Stimulated activated CD4-positive, alpha-beta T cell treated with anti-CD3 and anti-CD28 coated beads, Interleukin-12 subunit alpha, Interleukin-12 subunit beta, amount 100 ng/mL, for 48 hours (primary cell): ENCODE results near the gene PLCB1.

Source experiments
- DNase-seq, 3 donors: peaks; one replicate each; pipeline ENCODE4 v3.0.0-alpha.2; 2020; ENCODE audit warnings: low read depth in 2 of 3, low spot score in 1 of 3

Gene PLCB1

DNA sequence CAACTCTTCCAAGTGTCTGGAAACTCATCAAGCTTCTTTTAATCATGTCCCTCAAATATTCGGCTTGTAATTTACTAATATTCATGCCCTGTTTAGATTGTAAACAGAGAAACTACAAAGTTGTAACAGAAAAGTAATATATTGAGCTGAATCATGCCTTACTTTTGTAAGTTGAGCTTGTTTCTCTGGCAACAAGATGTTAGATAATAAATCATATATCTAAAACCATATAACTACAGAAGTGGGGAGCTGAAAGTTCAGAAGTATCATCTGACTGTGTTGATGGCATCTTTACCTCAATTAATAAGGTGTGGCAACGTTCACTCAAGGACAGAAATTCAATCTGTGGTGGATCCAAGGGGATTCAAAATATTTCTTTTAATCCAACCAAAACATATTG lies 263.9 kb downstream of the PLCB1 start:
- DNase-seq: no peak

DNA sequence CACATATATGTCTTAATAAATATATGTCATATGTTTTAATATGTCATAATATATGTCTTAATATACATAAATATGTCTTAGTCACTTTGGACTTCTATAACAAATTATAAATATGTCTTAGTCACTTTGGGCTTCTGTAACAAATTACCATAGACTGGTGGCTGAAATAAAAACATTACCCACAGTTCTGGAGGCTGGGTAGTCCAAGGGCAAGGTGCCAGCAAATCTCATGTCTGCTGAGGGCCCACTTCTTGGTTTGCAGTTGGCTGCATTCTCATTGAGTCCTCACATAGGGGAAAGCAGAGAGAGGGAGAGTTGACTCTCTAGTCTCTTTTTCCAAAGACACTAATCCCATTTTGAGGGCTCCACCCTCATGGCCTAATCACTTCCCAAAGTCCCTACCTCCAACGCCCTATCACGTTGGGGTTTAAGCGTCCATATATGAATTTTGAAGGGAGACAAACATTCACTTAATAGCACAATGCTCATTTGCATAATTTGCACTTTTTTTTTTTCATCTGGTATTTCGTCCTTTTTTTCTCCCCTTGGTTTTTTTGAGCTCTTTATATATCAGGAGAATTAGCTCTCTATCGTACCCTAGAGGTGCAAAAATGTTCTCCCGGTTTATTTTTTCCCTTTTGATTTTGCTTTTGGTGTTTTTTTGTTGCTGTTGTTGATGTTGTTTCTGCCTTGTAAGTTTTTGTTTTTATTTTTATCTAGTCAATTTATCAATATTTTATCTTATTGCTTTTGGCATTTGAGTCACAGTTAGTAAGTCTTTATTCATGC lies 266.4 kb downstream of the PLCB1 start:
- no peak for DNase-seq

DNA sequence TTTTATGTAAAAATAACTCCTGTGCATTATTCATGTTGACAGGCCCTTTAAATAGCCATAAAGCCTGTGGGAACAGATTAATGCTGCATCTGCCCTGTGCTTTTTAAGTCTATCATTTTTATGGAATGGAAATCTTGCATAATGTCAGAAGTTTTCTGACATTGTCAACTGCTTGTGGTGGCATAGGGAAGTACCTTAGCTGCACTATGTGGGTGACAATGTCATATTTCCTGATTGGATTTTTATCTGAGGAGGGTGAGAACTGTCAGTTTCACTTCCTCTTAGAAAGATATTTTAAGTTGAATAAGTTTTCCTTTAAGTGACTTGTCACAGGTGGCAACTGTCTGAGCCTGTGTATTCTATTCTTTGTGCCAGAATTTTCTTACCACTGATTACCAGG lies 267.9 kb downstream of the PLCB1 start:
- no peak for DNase-seq

DNA sequence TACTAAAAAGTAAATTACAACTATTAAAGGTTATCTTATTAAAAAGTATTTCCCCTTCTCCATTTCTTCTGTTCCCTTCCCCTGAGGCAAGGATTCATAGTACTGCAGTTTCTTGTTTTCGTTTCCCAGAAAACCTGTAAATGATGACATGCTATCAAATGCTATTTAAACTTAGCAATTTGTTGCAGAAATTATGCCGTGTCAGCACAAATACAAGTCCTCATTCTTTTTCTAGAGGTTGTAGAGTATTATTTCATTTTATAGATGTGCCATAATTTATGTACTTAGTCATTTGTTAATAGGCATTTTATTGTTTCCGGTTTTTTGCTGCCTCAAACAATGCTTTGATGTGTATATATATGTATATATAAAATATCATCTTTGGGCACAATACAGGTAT lies 268.4 kb downstream of the PLCB1 start:
- DNase-seq: no peak

DNA sequence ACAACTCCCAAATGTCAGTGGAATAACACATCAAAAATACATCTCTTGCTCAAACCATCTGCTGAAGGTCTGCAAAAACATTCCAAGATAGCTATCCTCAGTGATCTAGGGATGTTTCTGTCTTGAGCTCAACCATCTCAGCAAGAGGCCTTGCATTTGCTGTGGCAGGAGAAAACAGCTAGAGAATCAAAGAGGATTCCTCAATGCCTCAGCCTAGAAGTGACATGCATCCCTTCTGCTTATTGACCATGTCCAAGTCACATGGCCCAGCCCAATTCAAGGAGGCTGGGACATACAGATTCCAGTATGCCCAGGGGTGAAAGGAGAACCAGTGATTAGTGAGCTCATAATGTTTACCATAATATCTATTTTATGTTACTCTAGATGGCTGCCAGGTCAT lies 269.5 kb downstream of the PLCB1 start:
- DNase-seq: no peak

DNA sequence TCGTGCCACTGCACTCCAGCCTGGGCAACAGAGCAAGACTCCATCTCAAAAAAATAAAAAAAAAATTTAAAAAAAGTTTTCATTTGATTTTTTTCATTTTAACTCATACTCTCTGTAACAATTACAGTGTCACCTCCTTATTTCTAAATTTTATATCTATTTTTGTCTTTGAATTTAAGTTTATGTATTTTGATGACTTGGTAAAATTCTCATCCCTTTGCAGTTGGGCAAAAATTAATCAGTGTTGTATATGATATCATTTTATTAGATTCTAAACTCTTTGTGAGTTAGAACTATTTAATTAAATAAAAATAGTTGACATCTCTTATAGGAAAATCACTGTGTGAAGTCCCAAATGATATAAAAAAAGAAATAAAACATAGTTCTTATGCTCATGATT lies 270.7 kb downstream of the PLCB1 start:
- DNase-seq: no peak

DNA sequence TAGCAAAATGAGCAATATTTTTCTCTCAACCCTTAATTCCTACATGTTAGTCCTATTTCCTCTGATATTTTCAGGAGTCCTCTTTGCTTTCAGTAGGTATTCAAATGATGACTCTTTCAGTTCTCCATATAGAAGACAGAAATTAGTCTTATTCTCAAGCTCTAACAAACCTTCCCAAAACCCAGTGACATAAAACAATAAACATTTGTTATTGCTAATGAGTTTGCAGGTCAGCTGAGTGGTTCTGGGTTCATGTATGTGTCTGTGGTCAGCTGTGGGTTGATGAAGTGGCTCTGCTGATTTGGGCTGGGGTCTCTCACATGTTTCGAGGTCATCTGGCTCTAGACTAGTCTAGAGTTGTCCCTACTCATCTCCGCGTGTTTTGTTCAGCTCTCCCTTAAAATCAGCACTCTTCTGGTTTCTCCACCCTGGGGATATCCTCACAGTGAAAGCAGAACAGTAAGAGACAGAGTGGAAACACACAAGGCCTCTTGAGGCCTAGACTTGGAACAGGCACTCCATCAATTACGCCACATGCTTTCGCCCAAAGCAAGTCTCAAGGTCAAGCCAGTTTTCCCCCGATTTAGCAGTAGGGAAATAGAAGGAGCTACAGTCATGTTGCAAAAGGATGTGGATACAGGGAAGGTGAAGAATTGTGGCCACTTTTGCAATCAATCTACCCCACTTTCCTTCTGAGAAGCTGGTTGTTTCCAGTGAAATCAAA lies 273.0 kb downstream of the PLCB1 start:
- DNase-seq: no peak

DNA sequence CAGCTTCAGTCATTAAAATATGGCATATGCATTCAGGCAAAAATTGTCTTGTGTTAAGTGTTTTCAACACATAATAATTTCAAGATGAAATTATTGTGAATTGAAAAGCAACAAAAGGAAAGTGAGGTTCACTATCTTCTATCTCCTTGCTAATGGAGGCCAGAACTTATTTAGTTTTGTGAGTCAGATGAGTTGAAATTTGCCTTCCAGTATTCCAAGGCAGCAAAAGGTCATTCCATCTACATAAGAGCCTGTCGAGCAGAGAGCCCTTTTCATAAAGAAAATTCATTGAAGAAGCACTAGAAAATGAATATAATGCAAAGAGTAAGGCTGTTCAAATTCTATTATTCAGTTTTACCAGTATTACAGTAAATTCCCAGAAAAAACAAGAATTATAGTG lies 274.3 kb downstream of the PLCB1 start:
- no peak for DNase-seq

DNA sequence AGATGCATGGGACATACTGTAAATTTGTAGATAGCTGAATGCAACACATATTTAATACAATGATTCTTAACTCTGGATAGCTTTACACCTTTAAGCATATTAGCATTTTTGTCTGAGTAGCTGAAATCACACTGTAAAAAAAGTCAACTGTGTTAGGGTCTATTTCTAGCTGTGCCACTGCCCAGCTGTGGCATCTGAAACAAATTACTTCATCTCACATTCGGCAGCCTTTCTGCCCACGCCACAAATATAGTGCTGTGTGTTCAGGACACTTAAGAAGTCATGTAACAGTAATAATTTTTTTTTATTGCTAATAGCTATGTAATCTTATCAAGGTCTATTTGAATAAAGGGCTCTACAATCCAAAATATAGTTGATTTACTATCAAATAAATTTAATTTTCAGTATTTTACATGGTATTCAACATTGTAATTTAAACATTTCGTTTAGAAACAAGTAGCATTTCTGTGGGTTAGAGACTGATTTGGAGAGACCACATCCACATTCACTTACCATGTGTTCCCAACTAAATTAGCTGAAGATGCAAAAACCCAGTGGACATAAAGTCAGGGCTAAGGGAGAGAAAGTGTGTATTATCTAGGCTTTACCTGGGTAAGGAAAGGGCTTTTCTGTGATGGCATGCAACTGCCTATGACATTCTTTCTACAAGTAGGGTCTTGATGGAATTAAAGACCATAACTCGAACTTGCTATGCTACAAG lies 276.7 kb downstream of the PLCB1 start:
- no peak for DNase-seq

DNA sequence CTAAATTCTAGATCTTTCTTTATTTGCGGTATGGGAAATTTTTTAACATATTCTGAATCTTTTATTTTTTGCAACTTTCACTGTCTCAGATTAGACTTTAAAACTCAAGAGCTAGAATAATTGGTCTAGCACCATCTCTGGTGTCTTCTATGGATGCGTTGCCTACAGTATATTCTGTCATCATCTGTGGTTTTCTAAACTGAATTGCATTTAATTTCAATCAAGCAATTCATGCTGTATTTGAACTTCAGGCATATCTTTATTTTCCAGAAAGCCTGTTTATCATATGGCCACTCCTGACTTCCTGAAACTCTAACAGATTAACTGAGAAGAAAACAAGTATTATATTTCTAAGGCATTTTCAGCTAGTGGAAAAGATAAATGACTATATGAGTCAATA lies 281.6 kb downstream of the PLCB1 start:
- no peak for DNase-seq

DNA sequence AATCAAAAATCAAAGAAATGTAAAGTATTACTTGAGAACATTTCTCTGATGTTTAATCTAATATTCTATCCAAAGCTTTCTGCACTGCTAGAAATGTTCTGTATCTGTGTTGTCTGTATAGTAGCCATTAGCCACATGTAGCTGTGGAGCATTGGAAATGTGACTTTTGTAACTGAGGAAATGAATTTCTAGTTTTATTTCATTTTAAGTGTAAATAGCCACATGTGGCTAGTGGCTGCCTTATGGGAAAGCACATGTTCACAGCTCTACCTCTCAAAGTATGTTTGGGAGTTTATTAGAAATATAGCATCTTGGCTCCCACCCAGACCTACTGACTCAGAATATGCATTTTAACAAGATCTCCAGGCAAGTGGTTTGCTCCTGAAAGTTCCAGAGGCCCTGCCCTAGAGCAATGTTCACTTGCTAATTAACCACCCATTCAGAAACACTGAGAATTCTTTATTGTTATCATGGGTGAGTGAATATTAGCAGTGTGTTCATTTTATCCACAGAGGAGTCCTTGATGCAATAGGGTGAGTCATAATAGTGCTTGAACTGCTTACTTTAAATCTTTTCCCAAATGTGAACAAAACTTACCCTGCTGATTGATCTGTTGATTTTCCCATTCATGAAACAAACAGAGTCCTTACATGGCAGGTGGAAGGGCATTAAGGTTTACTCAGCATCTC lies 282.7 kb downstream of the PLCB1 start:
- DNase-seq: no peak

DNA sequence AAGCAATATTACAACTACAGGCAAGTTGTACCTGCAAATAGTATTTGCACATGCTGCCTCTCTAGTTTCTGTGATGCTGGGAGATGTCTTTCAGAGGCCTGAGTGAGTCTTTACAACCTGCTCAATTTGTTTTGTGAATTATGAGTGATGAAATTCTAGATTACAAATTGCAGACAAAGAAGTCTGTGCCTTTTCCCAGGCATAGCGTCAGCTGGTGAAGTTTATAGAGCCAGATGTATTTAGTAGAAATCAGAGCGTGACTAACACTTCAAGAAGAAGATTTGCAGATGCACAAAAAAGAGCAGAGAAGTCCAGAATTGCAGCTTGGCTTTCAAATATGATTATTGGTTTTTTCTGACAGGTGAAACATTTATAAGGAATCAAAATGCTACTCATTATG lies 289.9 kb downstream of the PLCB1 start:
- DNase-seq: no peak

DNA sequence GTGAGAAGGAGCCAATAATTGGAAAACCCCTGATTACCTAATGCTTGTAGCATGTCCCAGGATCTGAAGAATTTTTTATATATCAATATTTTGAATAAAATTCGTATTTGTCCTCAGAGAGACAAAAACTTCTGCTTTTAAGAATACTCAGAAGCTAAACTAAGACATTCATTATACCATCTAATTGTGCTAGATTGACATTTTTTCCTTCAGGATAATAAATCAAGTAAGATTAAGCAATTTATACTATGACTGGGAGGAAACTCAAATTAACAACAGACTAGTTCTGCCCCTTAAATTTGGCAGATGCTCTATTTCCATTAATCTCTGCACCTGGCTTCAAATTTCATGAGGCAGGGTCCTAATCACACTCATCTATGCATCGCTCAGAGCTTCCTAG lies 291.4 kb downstream of the PLCB1 start:
- no peak for DNase-seq

DNA sequence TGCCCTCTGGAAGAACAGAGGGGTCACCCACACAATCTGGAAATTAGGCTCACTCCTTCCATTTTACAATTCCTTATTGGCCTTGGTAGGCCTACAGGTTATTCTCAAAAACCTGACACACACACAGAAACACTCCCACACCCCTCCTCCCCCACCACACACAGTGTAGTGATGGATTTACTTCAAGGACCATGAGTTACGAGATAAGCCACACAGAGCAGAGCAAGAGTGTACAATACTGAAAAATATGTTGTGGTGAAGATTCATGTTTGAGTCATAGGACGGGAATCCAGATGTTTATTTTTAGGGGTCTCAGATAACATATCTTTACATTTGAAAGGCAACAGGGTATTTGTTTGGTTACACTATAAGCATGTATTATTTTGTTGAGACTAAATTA lies 291.9 kb downstream of the PLCB1 start:
- no peak for DNase-seq

DNA sequence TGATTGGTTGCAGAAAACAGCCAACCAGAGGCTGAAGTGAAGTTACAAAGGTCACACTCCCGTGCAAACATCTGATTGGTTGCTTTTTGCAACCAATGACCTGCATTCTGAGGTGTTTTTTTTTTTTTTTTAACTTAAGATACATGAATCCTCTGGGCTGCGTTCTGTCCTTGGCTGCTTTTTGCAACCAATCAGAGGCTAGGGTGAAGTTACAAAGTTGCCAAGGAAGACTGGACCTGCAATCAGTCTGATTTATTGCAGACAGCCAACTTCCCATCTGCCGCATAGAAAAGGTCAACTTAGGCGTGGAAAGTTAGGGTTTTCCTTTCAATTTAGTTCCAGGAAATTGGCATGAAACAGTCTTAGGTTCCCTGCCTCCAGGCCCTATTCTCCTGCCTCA lies 292.9 kb downstream of the PLCB1 start:
- no peak for DNase-seq

DNA sequence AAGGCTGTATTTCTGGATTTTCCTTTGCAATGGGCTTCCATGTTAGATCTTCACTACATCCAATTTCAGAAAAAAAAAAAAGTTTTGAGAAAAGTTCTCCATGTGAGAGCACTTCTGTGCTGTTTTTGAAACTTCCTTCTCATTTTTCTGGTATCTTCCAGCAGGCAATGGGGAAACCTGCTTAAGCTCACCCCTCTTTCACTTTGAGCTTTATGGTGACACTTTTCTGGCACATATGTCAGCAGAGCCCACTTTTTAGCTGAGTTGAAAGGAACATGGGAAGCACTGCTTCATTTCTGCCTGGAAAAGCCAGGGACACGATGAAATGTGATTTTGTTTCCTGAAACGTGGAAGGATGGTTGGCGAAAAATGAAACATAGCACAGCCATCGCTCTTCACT lies 293.7 kb downstream of the PLCB1 start:
- no peak for DNase-seq

DNA sequence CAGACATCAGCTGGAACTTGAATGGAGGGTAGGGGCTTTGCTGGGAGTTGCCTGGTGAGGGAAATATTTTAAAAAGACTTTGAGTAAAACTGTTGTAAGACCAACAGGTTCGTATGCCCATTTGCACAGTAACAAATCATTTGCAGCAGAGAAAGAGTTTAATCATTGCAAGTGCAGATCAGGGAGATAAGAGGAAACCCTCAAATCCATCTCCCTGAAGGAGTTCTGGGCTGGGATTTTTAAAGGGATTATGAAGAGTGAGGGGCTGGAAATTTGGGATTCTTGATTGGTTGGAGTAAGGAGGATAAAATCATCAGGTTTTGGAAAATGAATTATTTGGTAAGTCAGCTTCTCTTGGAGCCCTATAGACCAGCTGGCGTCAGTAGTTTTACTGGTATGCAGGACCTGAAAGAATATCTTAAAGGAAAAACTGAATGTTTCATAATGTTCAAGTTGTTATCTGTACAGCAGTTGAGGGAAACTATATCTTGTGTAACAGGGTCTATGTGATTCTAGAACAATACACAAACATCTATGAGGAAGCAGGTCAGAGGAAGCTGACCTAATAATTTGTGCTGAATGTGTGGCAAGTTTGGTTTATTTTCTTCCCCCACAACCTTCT lies 295.5 kb downstream of the PLCB1 start:
- DNase-seq: no peak

DNA sequence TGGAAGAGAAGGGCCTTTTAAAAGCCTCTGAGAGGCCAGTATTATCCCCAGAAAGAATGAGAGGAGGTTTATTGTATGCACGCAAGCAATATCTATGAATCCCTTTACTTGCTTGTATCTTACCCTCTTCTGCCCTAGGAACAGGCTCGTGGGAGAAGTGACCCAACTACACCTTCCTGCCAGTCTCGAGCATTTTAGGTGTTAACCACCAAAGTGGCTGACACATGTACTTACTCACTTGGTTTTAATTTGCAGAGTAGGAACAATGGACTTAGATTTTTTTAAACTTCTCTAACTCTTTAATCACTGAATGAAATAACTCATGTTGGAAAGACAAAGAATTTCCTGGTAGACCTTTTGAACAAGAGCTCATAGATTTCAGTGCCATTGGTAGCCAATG lies 296.9 kb downstream of the PLCB1 start:
- no peak for DNase-seq

DNA sequence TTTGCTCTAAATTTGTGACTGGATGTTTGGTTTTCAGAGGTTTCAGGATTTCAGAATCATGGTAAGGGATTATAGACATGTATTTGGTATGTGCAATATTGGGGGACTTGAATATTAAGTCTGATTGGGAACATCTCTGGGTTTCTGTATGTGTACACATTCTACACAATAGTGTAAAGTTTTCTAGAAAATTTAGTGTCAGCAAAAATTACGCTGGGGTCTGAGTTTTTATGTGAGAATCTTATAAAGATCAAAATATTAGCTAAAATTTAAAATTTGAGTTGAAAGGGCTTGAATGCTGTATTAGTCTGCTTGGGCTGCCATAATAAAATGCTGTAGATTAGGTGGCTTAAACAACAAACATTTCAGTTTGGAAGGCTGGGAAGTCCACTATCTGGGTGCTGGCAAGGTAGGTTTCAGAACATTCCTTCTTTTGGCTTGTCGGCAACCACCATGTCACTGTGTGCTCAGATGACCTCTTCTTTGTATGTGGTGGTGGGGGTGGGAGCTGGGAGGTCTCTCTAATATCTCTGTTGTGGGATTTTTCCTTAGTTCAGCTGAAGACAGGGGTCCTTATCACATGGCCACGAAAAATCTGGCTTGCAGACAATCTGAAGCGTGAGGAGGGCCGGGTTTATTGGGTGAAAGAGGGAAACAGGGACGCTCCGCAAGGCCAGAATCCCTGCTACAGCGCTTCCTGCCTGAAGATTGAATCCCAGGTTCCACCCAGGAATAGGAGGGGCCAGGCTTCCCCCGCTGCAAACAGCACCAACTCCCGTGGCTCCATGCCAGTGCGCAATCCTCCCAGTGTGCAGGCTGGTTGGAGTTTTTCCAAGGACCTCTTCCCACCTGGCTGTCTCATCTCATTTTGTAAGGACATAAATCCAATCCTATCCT lies 299.7 kb downstream of the PLCB1 start:
- no peak for DNase-seq
